Psoas muscle (tissue), 8 donors: ENCODE measurements around the gene DIP2C. TPM values are rescaled to one million over a fixed set of nuclear protein-coding genes. Genes with fewer than 3 reads are reported as not detected.

Experiments used
- ATAC-seq, 4 donors: fragments of 200-7000 bp; cut with Tn5 transposase; one replicate each; pipeline ENCODE4 v1.9.1; 2020; ENCODE audit warnings: moderate library complexity in 3 of 4, mild to moderate bottlenecking in 2 of 4
- DNase-seq, 2 donors: peaks; one replicate each; pipeline ENCODE4 v3.0.0-alpha.2; 2020
- H3K27ac ChIP-seq: fragments of 200-600 bp; one replicate; pipeline ENCODE4 v1.8.0; 2022
- H3K27me3 ChIP-seq, 3 donors: fragments of 200-600 bp in 1 of 3; one replicate each; pipeline versions ENCODE4 v1.6.1 to v1.8.0; 2013 to 2022; ENCODE audit warnings: low read length in 2 of 3, mild to moderate bottlenecking in 2 of 3, moderate library complexity in 1 of 3; ENCODE audit not compliant: insufficient read depth in 3 of 3
- H3K36me3 ChIP-seq, 2 donors: fragments of 200-600 bp in 1 of 2; one replicate each; pipeline versions ENCODE4 v1.6.1 to v1.8.0; 2013 to 2022; ENCODE audit warnings: low read depth in 1 of 2, mild to moderate bottlenecking in 1 of 2, moderate library complexity in 1 of 2; ENCODE audit not compliant: insufficient read depth in 1 of 2
- H3K4me1 ChIP-seq: fragments of 200-600 bp; one replicate; pipeline ENCODE4 v1.8.0; 2022
- H3K4me3 ChIP-seq: fragments of 200-600 bp; one replicate; pipeline ENCODE4 v1.8.0; 2022; ENCODE audit warnings: mild to moderate bottlenecking
- H3K9me3 ChIP-seq: fragments of 200-600 bp; one replicate; pipeline ENCODE4 v1.8.0; 2022
- WGBS, 3 donors: extraction: QIAGEN DNeasy Blood & Tissue Kit; methylation state at CpG; one replicate each; pipeline versions ENCODE4 v1.1.6 to v1.1.7; 2013; 5-methylcytosine and 5-hydroxymethylcytosine counted together
- intact Hi-C, 2 donors: fragments of 100-400 bp; cut with DNase I; formaldehyde crosslinking; loops; one replicate each; pipeline versions ENCODE4 v1.11.0 to v1.14.2; 2022
- polyA plus RNA-seq, 3 donors: library from polyadenylated mRNA; stranded (reverse); fragments of 200-250 nt; gene quantifications; one replicate each; pipeline ENCODE4 v1.2.3, GENCODE V29; 2013
- total RNA-seq, 4 donors: library from RNA; stranded (reverse); fragmentation: NEBNext Ultra II Directional in 2 of 4; extraction: Animal tissue kit (Norgen Biotek cat#: 25700) in 2 of 4; gene quantifications; one replicate each; pipeline versions ENCODE4 v1.2.1 to v1.2.4, GENCODE V29; 2021 to 2023
- TF ChIP-seq, protein P1 (sequence below): fragments of 200-600 bp; IDR thresholded peaks from one replicate; pipeline ENCODE4 v1.8.0; 2022; ENCODE audit warnings: antibody characterized with exemption
- donor health status: healthy with polysubstance abuse.
- donor health status: DM: no; HTN: no; CAD: no; lungs with moderate emphysema.
- donor health status: Bipolar disorder and iron deficiency.
- donor health status: healthy.
- donor health status: DM: yes; HTN: yes; CAD: no.
- donor health status: DM: no; HTN: no; CAD: no.
- donor health status: DM: no; HTN: no; CAD: no.
- donor health status: DM: yes; HTN: yes; CAD: no.

DIP2C gene
- total and polyA plus RNA-seq, 7 donors = 7.7 to 32.0 (median 25.0) TPM

DNA sequence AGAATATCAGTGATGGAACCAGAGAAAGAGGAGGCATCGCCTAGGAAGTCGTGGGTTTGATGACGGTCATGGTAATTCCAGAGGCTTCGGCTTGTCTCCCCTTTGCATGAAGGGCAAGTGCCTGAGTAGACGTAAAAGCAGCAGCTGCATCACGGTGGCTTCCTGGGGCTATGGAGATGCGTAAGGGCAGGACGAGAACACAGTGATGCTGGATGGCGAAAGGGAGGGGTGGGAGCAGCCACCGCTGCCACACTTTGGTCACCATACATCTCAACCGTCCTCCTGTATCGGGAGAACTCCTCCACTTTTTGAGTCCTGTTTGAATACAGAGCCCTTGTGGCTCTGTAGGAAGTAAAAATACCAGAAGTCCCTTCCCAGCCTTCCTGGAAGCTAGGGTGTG lies 371.5 kb downstream of the DIP2C start:
- Histone ChIP-seq H3K36me3 (peaks cover 0 to 45% of the 10 kb centered on the region in 2 donors), H3K27ac (no peak overlapping the region), H3K27me3 (no peaks in the 10 kb centered on the region), H3K4me3 (no peak overlapping the region), H3K9me3 (no peaks in the 10 kb centered on the region), H3K4me1 (no peaks in the 10 kb centered on the region)
- TF ChIP-seq, protein P1, sequence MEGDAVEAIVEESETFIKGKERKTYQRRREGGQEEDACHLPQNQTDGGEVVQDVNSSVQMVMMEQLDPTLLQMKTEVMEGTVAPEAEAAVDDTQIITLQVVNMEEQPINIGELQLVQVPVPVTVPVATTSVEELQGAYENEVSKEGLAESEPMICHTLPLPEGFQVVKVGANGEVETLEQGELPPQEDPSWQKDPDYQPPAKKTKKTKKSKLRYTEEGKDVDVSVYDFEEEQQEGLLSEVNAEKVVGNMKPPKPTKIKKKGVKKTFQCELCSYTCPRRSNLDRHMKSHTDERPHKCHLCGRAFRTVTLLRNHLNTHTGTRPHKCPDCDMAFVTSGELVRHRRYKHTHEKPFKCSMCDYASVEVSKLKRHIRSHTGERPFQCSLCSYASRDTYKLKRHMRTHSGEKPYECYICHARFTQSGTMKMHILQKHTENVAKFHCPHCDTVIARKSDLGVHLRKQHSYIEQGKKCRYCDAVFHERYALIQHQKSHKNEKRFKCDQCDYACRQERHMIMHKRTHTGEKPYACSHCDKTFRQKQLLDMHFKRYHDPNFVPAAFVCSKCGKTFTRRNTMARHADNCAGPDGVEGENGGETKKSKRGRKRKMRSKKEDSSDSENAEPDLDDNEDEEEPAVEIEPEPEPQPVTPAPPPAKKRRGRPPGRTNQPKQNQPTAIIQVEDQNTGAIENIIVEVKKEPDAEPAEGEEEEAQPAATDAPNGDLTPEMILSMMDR = no peak
- intact Hi-C loops = no loop called here
- DNase-seq = no peak
- WGBS, 3 donors = 87 to 91% (median 88%) methylated on average over 12 of the region's 12 CpGs
- no peak for ATAC-seq

GRCh38 chr10:317271-317769 lies 372.1 kb downstream of the DIP2C start:
- DNase-seq (no peak), ATAC-seq (no peak)
- Histone ChIP-seq H3K36me3 (peaks cover 0 to 45% of the 10 kb centered on the region in 2 donors), H3K27me3 (no peaks in the 10 kb centered on the region), H3K4me1 (no peaks in the 10 kb centered on the region), H3K4me3 (no peak overlapping the region), H3K9me3 (no peaks in the 10 kb centered on the region), H3K27ac (no peak overlapping the region)
- WGBS, 3 donors = 63 to 71% (median 68%) methylated on average over 11 of the region's 11 CpGs
- TF ChIP-seq, protein P1 = no peak
- intact Hi-C loops = no loop called here

GRCh38 chr10:316390-316789 lies 373.1 kb downstream of the DIP2C start:
- Histone ChIP-seq H3K27me3 (no peaks in the 10 kb centered on the region), H3K4me1 (no peaks in the 10 kb centered on the region), H3K36me3 (peaks cover 0 to 45% of the 10 kb centered on the region in 2 donors), H3K9me3 (no peaks in the 10 kb centered on the region), H3K27ac (no peak overlapping the region), H3K4me3 (no peak overlapping the region)
- DNase-seq (no peak), ATAC-seq (no peak)
- TF ChIP-seq, protein P1 = no peak
- intact Hi-C loops = no loop called here
- WGBS, 3 donors = 80 to 89% (median 86%) methylated on average over 6 of the region's 6 CpGs

GRCh38 chr10:314871-315270 lies 374.6 kb downstream of the DIP2C start:
- WGBS, 3 donors = 90 to 96% (median 90%) methylated on average over 4 of the region's 4 CpGs
- peaks cover 0 to 33% of the 10 kb centered on the region in 2 donors for H3K36me3 ChIP-seq
- no peak for ATAC-seq
- H3K4me1 ChIP-seq = no peaks in the 10 kb centered on the region
- H3K4me3 ChIP-seq = no peak overlapping the region
- TF ChIP-seq, protein P1 = no peak
- H3K27me3 ChIP-seq = no peaks in the 10 kb centered on the region
- DNase-seq = no peak
- no peak overlapping the region for H3K27ac ChIP-seq
- intact Hi-C loops = no loop called here
- no peaks in the 10 kb centered on the region for H3K9me3 ChIP-seq

DNA sequence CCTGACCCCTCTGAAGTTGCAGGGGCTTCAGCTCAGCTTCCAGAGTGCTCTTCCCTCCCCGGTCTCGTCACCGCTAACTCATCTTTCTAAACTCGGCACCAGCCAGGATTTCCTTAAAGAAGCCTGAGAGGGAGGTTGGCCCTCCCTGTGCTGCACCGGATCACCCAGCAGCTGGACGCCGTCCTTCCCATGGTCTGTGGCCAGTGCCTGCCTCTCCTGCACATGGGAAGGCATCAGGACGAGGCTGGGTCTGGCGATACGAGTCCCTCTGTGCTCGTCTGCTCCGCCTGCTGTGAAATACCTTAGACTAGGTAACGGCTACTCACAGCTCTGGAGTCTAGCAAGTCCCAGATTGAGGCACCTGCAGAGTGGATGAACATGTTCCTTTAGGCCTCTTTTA lies 375.1 kb downstream of the DIP2C start:
- ATAC-seq = no peak
- Histone ChIP-seq H3K4me3 (no peak overlapping the region), H3K27ac (no peak overlapping the region), H3K4me1 (no peaks in the 10 kb centered on the region), H3K27me3 (no peaks in the 10 kb centered on the region), H3K9me3 (no peaks in the 10 kb centered on the region), H3K36me3 (peaks cover 0 to 34% of the 10 kb centered on the region in 2 donors)
- 81 to 86% (median 84%) methylated on average over 13 of the region's 13 CpGs for WGBS, 3 donors
- DNase-seq = no peak
- intact Hi-C loops = no loop called here
- TF ChIP-seq, protein P1 = no peak
